HG03575 (cell line): ENCODE measurements around the gene PTPRT.
"Not testable (repeated sequence)": the region's sequence is repeated elsewhere in the genome, so short reads cannot be mapped to it uniquely, and the experiment has no call there.

Source experiments
- ATAC-seq: cut with Tn5 transposase; IDR thresholded peaks from one replicate; pipeline ENCODE4 v1.9.1; 2021; ENCODE audit not compliant: unreplicated experiment, insufficient number of reproducible peaks, low FRiP score; ENCODE audit errors: extremely low read depth

The PTPRT gene

DNA sequence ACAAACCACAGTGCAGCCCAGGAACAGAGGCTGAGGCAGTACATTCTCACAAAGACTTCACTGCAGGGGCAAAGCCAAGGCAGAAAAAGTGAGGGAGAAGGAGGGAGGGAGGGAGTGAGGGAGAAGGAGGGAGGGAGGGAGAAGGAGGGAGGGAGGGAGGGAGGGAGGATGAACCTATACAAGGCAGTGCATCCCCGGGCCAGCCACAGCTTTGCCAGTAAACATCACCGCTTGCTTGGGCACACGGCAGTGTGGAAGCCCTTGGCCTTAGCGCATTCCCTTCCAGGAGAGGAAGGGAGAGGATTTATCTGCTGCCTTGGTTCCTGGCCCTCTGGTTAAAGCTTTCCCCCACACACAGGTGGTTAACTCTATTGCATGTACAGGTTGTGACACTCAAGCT, 234.0 kb downstream of the PTPRT start:
- ATAC-seq: no peak

DNA sequence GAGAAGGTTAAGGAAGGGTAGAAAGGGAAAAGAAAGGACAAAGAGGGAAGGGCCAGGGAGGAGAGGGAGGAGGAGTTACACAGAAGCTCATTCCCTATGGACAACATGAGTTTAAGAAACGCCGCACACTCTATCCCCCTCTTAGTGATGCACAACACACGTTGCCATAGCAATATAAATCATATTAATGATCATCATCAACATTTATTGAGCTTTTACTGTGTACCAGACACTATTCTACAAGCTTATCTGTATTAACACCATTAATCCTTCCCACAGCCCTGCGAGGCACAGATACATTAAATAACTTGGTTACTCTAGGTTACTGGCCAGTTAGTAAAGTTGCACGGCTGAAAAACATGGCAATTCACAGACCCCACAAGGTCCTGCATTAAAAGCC, 234.8 kb downstream of the PTPRT start:
- no peak for ATAC-seq

DNA sequence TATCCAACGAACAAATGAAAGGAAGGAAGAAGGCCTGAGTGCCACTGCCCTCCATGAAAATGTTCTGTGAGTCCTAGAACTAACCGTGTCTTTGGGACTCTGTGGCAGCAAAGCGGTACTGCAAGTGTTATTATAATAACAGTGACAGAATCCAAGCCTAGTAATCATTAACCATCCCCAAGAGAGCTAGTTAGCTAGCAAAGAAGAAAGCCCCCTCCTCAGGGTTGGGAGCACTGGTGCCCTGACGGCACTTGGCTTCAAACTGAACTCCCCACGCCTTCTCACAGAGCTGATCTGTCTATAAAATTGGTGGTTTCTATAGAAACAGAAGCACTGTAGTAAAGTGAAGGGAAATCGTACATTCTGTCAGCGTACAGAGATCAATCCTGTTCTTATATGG, 239.8 kb downstream of the PTPRT start:
- no peak for ATAC-seq

DNA sequence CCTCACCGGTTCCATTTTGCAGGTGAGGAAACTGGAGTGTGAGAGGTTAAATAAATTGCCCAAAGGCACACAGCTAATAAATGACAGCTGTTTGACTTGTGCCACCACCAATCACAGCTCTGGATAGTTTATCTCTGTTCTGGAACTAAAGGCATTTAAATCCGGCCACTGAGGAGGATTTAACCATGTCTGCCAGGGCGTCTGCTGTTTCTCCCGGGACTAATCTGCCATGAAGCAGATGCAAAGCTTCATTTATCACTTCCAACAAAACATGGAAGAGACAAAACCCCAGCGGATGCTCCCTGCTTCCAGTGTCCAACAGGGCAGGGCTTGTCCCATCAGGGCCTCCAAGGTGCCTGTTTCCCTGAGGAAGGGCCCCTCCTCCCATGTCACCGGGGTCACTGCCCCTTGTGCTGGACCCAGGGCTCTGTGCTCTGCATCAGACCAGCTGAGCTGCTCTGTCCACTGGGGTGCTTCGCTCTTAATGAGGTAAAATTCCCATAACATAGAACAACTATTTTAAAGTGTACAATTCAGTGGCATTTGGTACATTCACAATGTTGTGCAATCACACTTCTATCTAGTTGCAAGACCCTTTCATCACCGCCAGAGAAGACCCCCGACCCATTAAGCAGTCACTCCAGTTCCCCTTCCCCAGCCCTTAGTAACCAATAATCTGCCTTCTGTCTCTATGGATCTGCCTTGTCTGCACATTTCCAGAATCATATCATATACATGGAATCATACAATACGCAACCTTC, 244.3 kb downstream of the PTPRT start:
- no peak for ATAC-seq

DNA sequence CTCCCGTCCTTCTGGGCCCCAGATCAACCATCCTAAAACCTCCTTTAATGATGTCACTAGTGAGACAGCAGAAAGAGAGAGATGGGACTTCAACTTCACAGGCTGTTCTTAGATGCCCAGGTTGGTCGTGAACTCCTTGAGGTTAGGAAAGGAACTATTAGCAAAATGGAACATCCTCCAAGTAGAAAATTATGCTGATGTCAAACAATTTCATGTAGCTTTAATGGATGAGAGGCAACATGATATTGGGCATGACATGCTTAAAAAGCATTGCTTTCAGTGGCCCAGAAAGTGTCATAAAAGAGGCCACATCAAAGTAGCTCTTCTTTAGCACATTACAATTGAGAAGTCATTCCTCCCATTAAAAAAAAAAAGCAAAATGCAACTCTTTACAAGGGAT, 248.1 kb downstream of the PTPRT start:
- ATAC-seq: no peak

DNA sequence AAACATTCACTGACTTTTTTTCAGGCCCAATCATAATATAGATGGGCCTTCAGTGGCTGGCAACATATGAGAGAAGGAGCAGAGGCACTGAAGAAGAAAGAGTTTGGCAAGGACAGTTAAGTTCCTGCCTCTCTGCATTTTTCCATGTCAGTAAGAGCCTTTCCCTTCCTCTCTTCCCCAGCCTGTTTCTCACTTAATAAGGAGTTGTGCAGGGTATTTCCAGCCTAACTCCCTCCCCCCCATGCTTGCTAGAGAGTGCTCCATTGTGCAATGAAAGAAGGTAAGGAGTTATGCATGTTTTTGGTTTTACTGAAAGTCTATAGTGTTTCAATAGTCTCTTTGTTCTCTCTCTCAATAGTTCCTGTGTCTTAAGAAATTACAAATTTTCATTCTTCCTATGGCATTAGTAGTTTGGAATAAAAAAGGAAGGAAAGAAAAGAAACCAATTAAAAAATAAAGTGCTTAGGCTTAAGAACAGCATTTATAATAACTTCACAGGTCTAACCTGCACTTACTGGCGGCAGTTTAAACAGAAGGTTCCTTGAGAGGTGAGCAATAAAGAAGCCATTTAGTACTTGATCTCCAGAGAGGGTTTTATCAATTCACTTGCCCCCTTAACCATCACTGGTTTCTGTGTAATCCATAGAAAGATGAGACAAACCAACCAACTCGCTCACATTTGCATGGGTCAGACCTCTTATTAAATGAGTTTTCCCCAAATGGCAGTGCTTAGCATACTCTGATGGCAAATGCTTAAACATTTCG, 251.1 kb downstream of the PTPRT start:
- ATAC-seq: no peak

DNA sequence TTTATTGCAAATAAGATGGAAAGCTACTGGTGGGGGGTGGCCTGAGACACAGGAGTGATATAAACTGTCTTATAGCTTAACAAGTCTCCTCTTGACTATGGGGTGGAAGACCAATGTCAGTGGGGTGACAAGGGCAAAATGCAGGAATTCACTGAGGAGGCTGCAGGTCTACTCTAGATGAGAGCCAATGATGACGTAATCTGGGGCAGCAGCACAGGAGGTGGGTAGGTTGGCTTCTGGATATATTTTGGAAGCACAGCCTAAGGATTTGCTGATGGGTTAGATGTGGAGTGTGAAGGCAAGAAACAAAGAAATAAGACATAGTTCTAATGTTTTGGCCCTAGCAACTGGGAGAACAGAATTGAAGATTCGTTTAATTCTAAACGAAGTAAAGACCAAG, 253.2 kb downstream of the PTPRT start:
- ATAC-seq: no peak

DNA sequence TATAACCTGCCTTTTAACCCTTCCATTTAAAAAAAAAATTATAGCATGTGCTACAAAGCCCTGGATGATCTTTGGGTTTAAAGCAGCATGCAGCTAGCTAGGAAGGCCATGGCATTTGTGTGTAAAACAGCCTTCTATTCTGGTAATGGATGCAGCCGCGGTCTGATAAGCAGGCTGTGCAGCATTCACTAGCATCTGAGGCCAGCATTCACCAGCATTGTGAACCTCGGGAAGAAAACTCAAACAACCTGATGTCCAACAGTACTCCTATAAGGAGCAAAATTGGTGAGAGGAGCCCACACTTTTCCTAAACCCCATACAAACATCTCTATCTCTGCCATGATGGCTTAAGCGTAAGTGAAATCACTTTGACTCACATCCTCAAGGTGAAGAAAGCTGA, 265.5 kb downstream of the PTPRT start:
- ATAC-seq: no peak

DNA sequence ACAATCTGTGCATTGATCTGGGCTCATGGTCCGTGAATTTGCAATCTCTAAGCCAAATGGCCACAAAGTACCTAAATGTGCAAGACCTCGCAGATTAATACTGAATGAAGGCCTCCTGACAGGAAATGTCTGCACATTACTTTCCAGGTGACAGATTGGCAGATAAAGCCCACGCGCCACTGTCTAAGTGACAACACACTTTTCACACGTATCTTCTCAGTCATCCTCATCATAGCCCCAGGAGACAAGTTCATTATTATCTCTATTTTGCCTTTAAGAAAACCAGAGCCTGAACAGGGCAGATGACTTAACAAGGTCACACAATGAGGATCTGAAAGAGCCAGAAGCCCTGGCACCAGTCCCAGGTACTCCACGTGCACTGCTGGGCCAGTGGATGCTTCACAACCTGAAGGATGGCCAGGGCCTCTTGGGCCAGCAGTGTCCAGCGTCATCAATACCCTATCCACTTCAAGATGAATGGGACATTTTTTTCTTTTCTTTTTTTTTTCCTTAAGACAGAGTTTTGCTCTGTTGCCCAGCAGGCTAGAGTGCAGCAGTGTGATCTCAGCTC, 266.3 kb downstream of the PTPRT start:
- no peak for ATAC-seq

DNA sequence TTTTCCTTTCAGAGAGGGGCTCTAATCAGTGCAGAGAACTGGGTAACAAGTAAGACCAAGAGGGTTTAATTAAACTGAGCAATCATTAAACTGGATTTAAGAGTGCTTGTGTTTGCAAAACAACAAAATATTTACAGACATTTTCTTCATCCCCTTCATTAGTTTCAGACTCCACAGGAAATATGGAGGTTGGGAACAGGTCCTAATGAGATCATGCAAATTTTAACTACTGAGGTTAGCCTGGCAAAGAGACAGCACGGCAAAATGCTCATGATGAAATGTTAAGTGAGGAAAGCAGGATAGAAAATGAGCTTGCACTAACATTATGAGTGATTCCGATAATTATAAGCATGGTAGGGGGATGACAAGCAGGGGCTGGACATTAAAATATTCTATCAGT, 268.9 kb downstream of the PTPRT start:
- ATAC-seq: no peak

DNA sequence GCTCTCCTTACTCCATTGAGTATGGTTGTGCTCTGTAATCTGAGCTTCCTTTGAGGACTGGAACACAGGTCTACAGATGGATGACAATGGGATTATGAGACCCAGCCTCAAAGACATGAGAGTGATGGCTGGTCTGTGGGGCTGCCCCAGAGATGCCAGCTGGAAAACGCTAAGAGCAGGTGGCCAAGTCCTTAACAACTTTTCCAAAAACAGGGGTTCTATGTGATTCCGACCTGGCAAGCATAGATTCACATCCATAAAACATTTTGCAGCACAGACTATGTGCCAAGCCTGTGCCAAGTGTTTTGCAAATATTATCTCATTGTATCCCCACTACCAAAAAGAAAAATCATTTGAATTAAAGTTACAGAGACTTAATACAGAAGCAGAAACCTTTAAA, 270.4 kb downstream of the PTPRT start:
- no peak for ATAC-seq

DNA sequence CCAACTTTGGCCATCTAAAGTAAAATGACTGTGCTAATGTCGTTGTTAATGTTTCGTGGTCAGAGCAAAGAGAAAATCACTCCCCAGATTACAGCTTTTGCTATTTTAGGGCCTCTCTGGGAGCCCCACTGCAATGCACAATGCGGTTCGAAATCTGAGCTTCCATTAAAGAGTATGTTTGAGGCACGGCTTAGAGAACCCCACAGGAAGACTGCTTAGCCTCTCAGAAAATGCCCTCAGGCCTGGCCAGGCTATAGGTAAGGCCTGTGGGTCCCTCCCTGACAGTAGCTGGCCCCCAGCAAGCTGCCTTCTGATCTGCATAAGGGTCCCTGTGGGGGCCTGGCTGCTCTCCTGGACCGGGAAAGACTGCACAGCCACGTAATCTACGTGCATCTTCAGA, 274.6 kb downstream of the PTPRT start:
- ATAC-seq: no peak

DNA sequence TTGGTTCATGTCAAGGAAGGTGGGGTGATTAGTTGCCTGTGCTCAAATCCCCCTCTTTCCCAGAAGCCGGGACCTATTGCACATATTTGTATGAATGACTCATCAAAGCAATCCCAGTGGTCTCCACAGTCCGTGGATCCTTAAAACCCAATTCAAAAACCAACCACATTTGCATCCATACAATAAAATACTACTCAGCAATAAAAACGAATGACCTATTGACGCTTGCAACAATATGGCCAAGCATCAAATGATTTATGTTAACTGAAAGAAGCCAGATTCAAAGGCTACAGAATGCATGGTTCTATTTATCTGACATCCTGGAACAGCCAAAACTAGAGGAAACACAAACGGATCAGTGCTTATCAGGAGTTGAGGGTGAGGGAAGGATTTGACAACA, 275.4 kb downstream of the PTPRT start:
- ATAC-seq: no peak

DNA sequence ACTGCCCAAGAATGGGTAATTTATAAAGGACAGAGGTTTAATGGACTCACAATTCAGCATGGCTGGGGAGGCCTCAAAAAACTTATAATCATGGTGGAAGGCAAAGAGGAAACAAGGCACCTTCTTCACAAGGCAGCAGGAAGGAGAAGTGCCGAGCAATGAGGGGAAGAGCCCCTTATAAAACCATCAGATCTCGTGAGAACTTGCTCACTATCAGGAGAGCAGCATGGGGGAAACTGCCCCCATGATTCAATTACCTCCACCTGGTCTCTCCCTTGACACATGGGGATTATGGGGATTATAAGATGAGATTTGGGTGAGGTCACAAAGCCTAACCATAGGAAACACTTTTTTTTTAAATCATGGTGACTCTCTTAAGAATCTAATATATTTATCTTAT, 278.9 kb downstream of the PTPRT start:
- ATAC-seq: not testable (repeated sequence)

DNA sequence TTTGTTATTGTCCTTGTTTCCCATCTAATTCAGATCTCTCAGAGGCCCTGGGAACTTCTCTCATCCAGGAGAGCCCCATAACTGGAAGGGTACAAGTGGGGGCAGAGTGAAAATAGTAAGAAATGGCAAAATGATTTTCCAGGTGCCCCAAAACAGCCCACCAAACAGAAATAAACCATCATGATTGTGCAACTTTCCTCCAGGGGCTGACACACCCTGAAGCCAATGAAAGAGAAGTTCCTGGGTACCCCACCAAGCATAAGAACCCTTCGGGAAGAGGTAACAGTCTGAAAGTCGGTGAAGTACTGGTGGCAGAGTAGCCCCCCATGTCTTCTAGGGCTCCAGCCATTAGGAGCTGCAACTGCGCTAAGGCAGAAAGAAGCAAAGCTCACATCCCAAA, 282.0 kb downstream of the PTPRT start:
- no peak for ATAC-seq

DNA sequence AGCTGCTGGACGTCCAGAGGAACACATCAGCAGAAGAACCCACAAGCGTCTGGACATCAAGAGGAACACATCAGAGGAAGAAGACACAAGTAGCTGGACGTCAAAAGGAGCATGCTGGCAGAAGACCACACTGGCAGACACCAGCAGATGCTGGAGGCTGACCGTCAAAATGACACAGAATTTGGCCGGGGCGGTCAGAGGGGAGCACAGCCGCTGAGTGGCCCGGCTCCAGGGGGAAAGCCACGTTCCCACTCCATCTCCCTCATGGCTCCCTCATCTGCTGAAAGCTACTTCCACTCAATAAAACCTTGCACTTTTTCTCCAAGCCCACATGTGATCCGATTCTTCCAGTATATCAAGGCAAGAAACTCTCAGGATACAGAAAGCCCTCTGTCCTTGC, 283.6 kb downstream of the PTPRT start:
- ATAC-seq: no peak

DNA sequence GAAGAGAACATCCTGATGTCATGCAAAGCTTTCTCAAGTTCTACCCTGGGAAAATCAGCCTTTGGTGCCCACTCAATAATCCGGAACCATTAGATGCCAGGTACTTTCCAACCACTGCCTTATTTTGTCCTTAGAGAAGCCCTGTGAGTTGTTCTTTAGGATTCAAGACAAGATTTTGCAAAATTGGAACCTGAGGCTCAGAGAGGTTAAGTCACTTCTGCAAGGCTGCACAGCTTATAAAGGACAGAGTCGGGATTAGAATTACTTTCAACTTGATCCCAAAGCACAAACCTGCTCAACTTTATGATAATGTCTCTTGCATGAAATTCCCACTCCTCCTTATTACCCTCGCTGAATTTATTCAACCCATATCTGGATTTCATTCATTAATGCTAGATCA, 287.2 kb downstream of the PTPRT start:
- ATAC-seq: no peak

DNA sequence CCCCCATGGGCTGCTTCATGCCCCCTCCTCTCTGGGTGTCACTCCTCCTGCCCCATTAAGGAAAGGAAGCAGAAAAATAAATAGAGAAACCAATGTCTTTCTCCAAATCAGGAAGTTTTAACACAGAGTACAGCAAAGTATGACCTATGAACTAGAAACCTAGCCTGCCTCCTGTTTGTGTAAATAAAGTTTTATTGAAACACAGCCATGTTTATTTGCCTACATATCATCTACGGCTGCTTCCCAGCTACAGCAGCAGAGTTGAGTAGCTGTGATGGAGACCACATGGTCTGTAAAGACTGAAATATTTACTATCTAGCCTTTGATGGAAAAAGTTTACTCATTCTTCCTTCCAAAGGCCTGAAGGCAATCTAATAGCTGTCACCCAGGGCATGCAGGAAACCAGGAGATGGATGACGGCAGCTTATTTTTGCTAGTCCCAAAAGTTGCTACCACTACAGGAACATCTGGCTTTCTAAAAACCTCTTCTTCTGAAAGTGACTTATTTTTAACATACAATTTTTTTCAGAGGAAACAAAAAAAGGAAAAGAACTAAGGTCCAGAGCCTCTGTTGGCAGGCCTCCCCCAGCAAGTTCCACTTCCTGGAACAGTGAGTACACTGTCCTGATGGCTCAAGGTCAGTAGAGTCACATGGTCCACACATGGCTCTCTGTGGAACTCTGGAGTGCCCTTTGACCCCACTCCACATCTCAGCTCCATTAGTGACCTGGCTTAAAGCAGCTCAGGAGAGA, 287.8 kb downstream of the PTPRT start:
- no peak for ATAC-seq

DNA sequence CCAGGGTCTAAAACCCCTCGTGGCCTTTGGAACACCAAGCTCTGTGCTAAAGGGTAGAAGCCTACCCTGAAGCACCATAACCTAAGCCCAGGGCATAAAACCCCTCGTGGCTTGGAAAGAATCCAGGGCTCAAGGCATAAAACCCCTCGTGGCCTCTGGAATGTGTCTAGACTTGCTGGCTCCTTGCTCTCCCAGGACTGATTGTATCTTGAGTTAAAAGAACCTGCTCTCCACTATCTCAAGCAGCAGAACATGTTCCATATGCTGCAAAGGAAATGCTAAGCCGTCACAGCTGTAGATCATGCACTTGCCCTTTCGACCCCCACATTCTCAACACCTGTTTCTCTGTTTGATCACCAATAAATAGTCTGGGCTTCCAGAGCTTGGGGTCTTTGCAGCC, 288.9 kb downstream of the PTPRT start:
- ATAC-seq: not testable (repeated sequence)

DNA sequence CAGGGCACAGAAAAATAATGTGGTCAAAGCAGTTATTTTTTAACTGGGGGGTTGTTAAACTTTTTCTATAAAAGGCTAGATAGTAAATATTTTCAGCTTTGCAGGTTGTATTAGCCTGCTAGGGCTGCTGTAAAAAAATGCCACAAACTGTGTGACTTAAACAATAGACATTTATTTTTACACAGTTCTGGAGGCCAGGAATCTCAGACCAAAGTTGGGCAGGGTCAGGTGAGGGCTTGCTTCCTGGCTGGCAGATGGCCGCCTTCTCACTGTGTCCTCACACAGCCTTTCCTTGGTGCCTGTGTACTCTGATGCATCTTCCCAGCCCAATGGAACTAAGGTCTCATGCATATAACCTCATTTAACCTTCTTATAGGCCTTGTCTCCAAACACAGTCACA, 294.7 kb downstream of the PTPRT start:
- ATAC-seq: no peak
